ENCODE results near the gene CEBPE.

DNA sequence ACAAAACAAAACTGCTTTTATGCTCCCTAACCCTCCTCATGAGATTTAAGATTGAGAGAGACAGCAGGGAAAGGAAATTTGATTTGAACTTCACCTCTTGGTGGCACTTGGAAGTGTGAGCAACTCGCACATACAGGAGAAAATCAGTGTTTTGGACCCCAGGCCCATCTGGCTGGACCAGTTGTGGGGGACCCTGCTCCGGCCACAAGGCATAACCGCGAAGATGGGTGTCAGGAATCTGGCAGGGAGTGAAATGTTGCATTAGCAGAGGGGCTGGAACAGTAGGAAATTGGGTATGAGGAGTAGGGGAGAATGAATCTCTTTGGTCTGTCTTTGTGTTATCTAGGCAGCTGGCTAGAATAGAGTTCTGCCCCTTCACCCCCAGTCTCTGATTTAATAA, 15.5 kb downstream of the CEBPE start:
- TF ChIP-seq CTCF (conservative IDR thresholded peaks at IDR 0.05; ENCODE audit: low read length) (no peak), EZH2phosphoT487 (IDR thresholded peaks at IDR 0.05; ENCODE audit: borderline replicate concordance, low read depth, low read length) (no peak)
